ENCODE results near the gene RPS2. TPM values are rescaled to one million over a fixed set of nuclear protein-coding genes. Genes with fewer than 3 reads are reported as not detected.

The RPS2 gene
- total and polyA plus RNA-seq, 2 of the 8 experiments (the other 6 are each of a cell fraction or from before 2014, with no cell fraction given): 4,042 to 16,783 TPM

- Histone ChIP-seq H2AFZ (ENCODE audit: low read length) (no peak overlapping the region), H3K4me3 (ENCODE audit: extremely low read depth in 1 of 4, insufficient read depth in 2 of 4, low read depth in 3 of 4, low read length in 4 of 4) (no peak overlapping the region), H4K5ac (ENCODE audit: insufficient read length, low read depth, low read length) (no peak overlapping the region), H2BK120ac (replicated peaks; ENCODE audit: low read depth, low read length) (no peak overlapping the region), H2AK5ac (ENCODE audit: low read depth, low read length) (no peak overlapping the region), H3K4me2 (ENCODE audit: insufficient read depth in 1 of 2, low read depth in 2 of 2, low read length in 2 of 2) (no peak overlapping the region), H3K56ac (replicated peaks; ENCODE audit: insufficient read length, low read depth, low read length) (no peak overlapping the region), H3K18ac (ENCODE audit: extremely low read depth, low read length) (no peak overlapping the region), H2BK15ac (ENCODE audit: low read length) (no peak overlapping the region), H3K14ac (ENCODE audit: insufficient read length) (no peak overlapping the region), H3K79me1 (ENCODE audit: low read depth, low read length) (no peaks in the 10 kb centered on the region), H3K23me2 (ENCODE audit: low read depth, low read length) (no peaks in the 10 kb centered on the region), H3K4ac (replicated peaks; ENCODE audit: insufficient read length, low read depth, low read length) (no peak overlapping the region), H4K8ac (ENCODE audit: extremely low read depth, insufficient read depth, low read length) (no peak overlapping the region), H2BK12ac (ENCODE audit: low read depth, low read length) (no peak overlapping the region), H3K36me3 (ENCODE audit: control insufficient read depth in 2 of 4, insufficient read depth in 4 of 4, low read length in 3 of 4) (no peaks in the 10 kb centered on the region), H3K9me3 (ENCODE audit: insufficient read depth in 2 of 2, low read depth in 1 of 2, low read length in 1 of 2) (no peaks in the 10 kb centered on the region), H3K27ac (ENCODE audit: low read depth, low read length) (no peak overlapping the region), H3K9ac (replicated peaks in 1 of 4; ENCODE audit: extremely low read depth in 1 of 4, low read depth in 3 of 4, low read length in 3 of 4) (no peak overlapping the region), H4K91ac (replicated peaks; ENCODE audit: insufficient read length, low read length) (no peak overlapping the region), H3K4me1 (replicated peaks in 1 of 4; ENCODE audit: control insufficient read depth in 3 of 4, insufficient read depth in 4 of 4, low read length in 3 of 4) (peaks cover 0 to 3% (median 0%) of the 10 kb centered on the region in 4 experiments; a peak in 3 of 7 replicates), H4K20me1 (replicated peaks in 1 of 2; ENCODE audit: control insufficient read depth in 1 of 2, insufficient read depth in 2 of 2, low read length in 2 of 2) (peaks cover 0 to 4% of the 10 kb centered on the region in 2 experiments), H3K79me2 (ENCODE audit: control insufficient read depth in 1 of 2, insufficient read depth in 2 of 2, low read length in 2 of 2) (no peaks in the 10 kb centered on the region), H2BK5ac (ENCODE audit: low read depth, low read length) (no peak overlapping the region), H3K27me3 (replicated peaks in 1 of 4; ENCODE audit: control insufficient read depth in 3 of 4, extremely low read depth in 1 of 4, insufficient read depth in 3 of 4, low read length in 3 of 4) (no peaks in the 10 kb centered on the region), H3K23ac (ENCODE audit: insufficient read length) (no peak overlapping the region), H2BK20ac (ENCODE audit: low read length) (no peak overlapping the region)
- CTCF ChIA-PET (ENCODE audit: partially characterized antibody): interaction anchor here (0.6 to 1.3 kb wide), 2 partner anchors 54 to 98 kb away, joined by 3 to 6 read pairs; partner anchors contain the start of genes NTHL1 and TSC2
- WGBS, 2 experiments (ENCODE audit: extremely low coverage in 1 of 2, insufficient coverage in 1 of 2, insufficient read length in 1 of 2, insufficient replicate concordance in 2 of 2, low coverage in 1 of 2, low lambda C conversion rate in 2 of 2, missing lambda C conversion rate in 1 of 2): 96% methylated on average over 5 of the region's 11 CpGs; no CpG with 5 or more reads in 1 of the 2 experiments
- no peak for FAIRE-seq
- POLR2A ChIA-PET (ENCODE audit: partially characterized antibody): interaction anchor here (7.2 to 11.7 kb wide), 2 partner anchors 10 to 15 kb away, joined by 165 to 336 read pairs; partner anchors contain the start of genes NDUFB10, RNF151, RPL3L and RPS2
- no peak for DNase-seq (ENCODE audit: low read depth in 1 of 2, low spot score in 2 of 2)
- TF ChIP-seq TEAD4 (IDR thresholded peaks at IDR 0.05; ENCODE audit: low read depth, low read length) (no peak), JUND (IDR thresholded peaks at IDR 0.05; ENCODE audit: low read length) (no peak), CBX5 (IDR thresholded peaks at IDR 0.05; ENCODE audit: low read depth, low read length) (no peak), HDAC6 (IDR thresholded peaks at IDR 0.05; ENCODE audit: low read depth, low read length) (no peak)
Measured at GRCh38 chr16:1949507-1949906, 15.1 kb downstream of the RPS2 start.

All from H1 (cell line).